Upper lobe of left lung (tissue), 6 donors: ENCODE results near the gene PCSK2. TPM values are rescaled to one million over a fixed set of nuclear protein-coding genes. Genes with fewer than 3 reads are reported as not detected.

ENCODE experiments used
- ATAC-seq, 2 donors: fragments of 200-7000 bp; cut with Tn5 transposase; one replicate each; pipeline ENCODE4 v1.9.1; 2022; ENCODE audit warnings: mild to moderate bottlenecking in 2 of 2, moderate library complexity in 2 of 2; ENCODE audit not compliant: low FRiP score in 2 of 2
- DNase-seq, 2 donors: peaks; one replicate each; pipeline ENCODE4 v3.0.0-alpha.2; 2019 to 2020
- H3K27ac ChIP-seq, 4 donors: fragments of 200-600 bp; sonication (generic); one replicate each; pipeline ENCODE4 v1.5.1; 2016 to 2019
- H3K27me3 ChIP-seq, 4 donors: fragments of 200-600 bp; sonication (generic); one replicate each; pipeline ENCODE4 v1.5.1; 2017 to 2019
- H3K36me3 ChIP-seq, 4 donors: fragments of 200-600 bp; sonication (generic); one replicate each; pipeline ENCODE4 v1.5.1; 2016 to 2019
- H3K4me1 ChIP-seq, 4 donors: fragments of 200-600 bp; sonication (generic); one replicate each; pipeline ENCODE4 v1.5.1; 2018 to 2019
- H3K4me3 ChIP-seq, 4 donors: fragments of 200-600 bp; sonication (generic); one replicate each; pipeline ENCODE4 v1.5.1; 2017 to 2019; ENCODE audit warnings: mild to moderate bottlenecking in 2 of 4, moderate library complexity in 1 of 4
- H3K9me3 ChIP-seq, 4 donors: fragments of 200-600 bp; sonication (generic); one replicate each; pipeline ENCODE4 v1.5.1; 2018 to 2019
- CTCF ChIP-seq, 6 experiments: fragments of 450-650 bp in 4 of 6; fragments of 200-600 bp in 2 of 6; sonication (generic) in 2 of 6; IDR thresholded peaks; one replicate each; pipeline ENCODE4 v1.5.1; 2016 to 2019; ENCODE audit warnings: antibody characterized with exemption in 6 of 6
- EP300 ChIP-seq, 4 donors: sonication (generic); formaldehyde crosslinking; IDR thresholded peaks; one replicate each; pipeline ENCODE4 v1.5.1; 2017; ENCODE audit warnings: antibody characterized with exemption in 4 of 4, control low read depth in 2 of 4
- POLR2A ChIP-seq, 4 donors: fragments of 450-650 bp; IDR thresholded peaks; one replicate each; pipeline ENCODE4 v1.5.1; 2016 to 2017; ENCODE audit warnings: antibody characterized with exemption in 4 of 4, mild to moderate bottlenecking in 2 of 4
- POLR2AphosphoS5 ChIP-seq, 2 donors: sonication (generic); formaldehyde crosslinking; IDR thresholded peaks; one replicate each; pipeline ENCODE4 v1.5.1; 2017; ENCODE audit warnings: antibody characterized with exemption in 2 of 2
- WGBS, 2 donors: methylation state at CpG; one replicate each; pipeline ENCODE4 v1.1.5; 2017 to 2018; 5-methylcytosine and 5-hydroxymethylcytosine counted together
- total RNA-seq, 6 donors: library from RNA; depleted of rRNA in 4 of 6; stranded (reverse); fragments of >200 nt in 4 of 6; gene quantifications; one replicate each; pipeline versions ENCODE4 v1.1.0 to v1.2.1, GENCODE V29; 2016 to 2021
- donor health status: DM: no; HTN: no; CAD: no; lungs with moderate emphysema.
- donor health status: DM: no; HTN: yes; CAD: no; lungs with severe emphysema.

The PCSK2 gene
- total RNA-seq, 6 donors from 2014 or later = 1.4 to 75.3 (median 15.9) TPM

GRCh38 chr20:17470973-17471372 is 244.1 kb downstream of the PCSK2 start:
- TF ChIP-seq EP300 (IDR thresholded peaks at IDR 0.05) = no peak
- no peak overlapping the region for H3K27ac ChIP-seq
- no peaks in the 10 kb centered on the region for H3K4me1 ChIP-seq

GRCh38 chr20:17471606-17472187 is 244.9 kb downstream of the PCSK2 start:
- TF ChIP-seq EP300 (IDR thresholded peaks at IDR 0.05) (no peak), POLR2A (IDR thresholded peaks at IDR 0.05) (no peak), CTCF (IDR thresholded peaks at IDR 0.05) (no peak), POLR2AphosphoS5 (IDR thresholded peaks at IDR 0.05) (no peak)
- Histone ChIP-seq H3K4me1 (no peaks in the 10 kb centered on the region), H3K4me3 (no peak overlapping the region), H3K36me3 (no peaks in the 10 kb centered on the region), H3K27me3 (no peaks in the 10 kb centered on the region), H3K27ac (no peak overlapping the region), H3K9me3 (no peaks in the 10 kb centered on the region)
- ATAC-seq (no peak), DNase-seq (no peak)
- 61 to 66% methylated on average over 10 of the region's 10 CpGs for WGBS, 2 donors

More at GRCh38 chr20:17470973-17471372, 244.1 kb downstream of the PCSK2 start:
- Histone ChIP-seq H3K27me3 (no peaks in the 10 kb centered on the region), H3K4me3 (no peak overlapping the region), H3K9me3 (no peaks in the 10 kb centered on the region), H3K36me3 (no peaks in the 10 kb centered on the region)
- DNase-seq (no peak), ATAC-seq (no peak)
- WGBS, 2 donors = 91% methylated on average over 9 of the region's 9 CpGs

- Histone ChIP-seq H3K27me3 (no peaks in the 10 kb centered on the region), H3K27ac (no peak overlapping the region), H3K4me1 (no peaks in the 10 kb centered on the region), H3K4me3 (no peak overlapping the region), H3K9me3 (no peaks in the 10 kb centered on the region), H3K36me3 (no peaks in the 10 kb centered on the region)
- TF ChIP-seq CTCF (IDR thresholded peaks at IDR 0.05) (no peak), POLR2AphosphoS5 (IDR thresholded peaks at IDR 0.05) (no peak), POLR2A (IDR thresholded peaks at IDR 0.05) (no peak), EP300 (IDR thresholded peaks at IDR 0.05) (no peak)
- DNase-seq (no peak), ATAC-seq (no peak)
- 73 to 81% methylated on average over 6 of the region's 6 CpGs for WGBS, 2 donors
Measured at GRCh38 chr20:17473659-17474058, 246.8 kb downstream of the PCSK2 start.

GRCh38 chr20:17479063-17479657 is 252.3 kb downstream of the PCSK2 start:
- TF ChIP-seq CTCF (IDR thresholded peaks at IDR 0.05) = no peak
- no peak for TF ChIP-seq POLR2AphosphoS5 (IDR thresholded peaks at IDR 0.05)
- TF ChIP-seq EP300 (IDR thresholded peaks at IDR 0.05) = no peak
- TF ChIP-seq POLR2A (IDR thresholded peaks at IDR 0.05) = no peak
- H3K27me3 ChIP-seq = no peaks in the 10 kb centered on the region
- H3K4me1 ChIP-seq = no peaks in the 10 kb centered on the region
- peak in 1 of 2 donors; percentile 38 for DNase-seq
- no peak for ATAC-seq
- no peaks in the 10 kb centered on the region for H3K9me3 ChIP-seq
- H3K36me3 ChIP-seq = no peaks in the 10 kb centered on the region
- WGBS, 2 donors = 90 to 92% methylated on average over 23 of the region's 23 CpGs
- no peak overlapping the region for H3K27ac ChIP-seq
- no peak overlapping the region for H3K4me3 ChIP-seq

- H3K36me3 ChIP-seq = no peaks in the 10 kb centered on the region
- TF ChIP-seq EP300 (IDR thresholded peaks at IDR 0.05) (no peak), CTCF (IDR thresholded peaks at IDR 0.05) (no peak), POLR2AphosphoS5 (IDR thresholded peaks at IDR 0.05) (no peak), POLR2A (IDR thresholded peaks at IDR 0.05) (no peak)
- no peaks in the 10 kb centered on the region for H3K9me3 ChIP-seq
- H3K27me3 ChIP-seq = no peaks in the 10 kb centered on the region
- no peak for ATAC-seq
- DNase-seq = no peak
- H3K27ac ChIP-seq = no peak overlapping the region
- WGBS, 2 donors = 80 to 93% methylated on average over 10 to 11 of the region's 11 CpGs
- no peak overlapping the region for H3K4me3 ChIP-seq
- H3K4me1 ChIP-seq = no peaks in the 10 kb centered on the region
Measured at GRCh38 chr20:17480696-17481095, 253.9 kb downstream of the PCSK2 start.
